Mammary epithelial cell (primary cell): ENCODE results near the gene RNF145.

Experiments
- EZH2 ChIP-seq: IDR thresholded peaks from 2 replicates; pipeline ENCODE4 v1.6.1; 2012; ENCODE audit warnings: low read length, inconsistent platforms, borderline replicate concordance
- TF ChIP-seq, protein P1 (sequence below), 2 donors: IDR thresholded peaks in 1 of 2; conservative IDR thresholded peaks in 1 of 2; 2 replicates each; pipeline ENCODE4 v1.5.1; 2011 to 2012; ENCODE audit warnings: inconsistent platforms in 2 of 2, low read length in 2 of 2, mild to moderate bottlenecking in 2 of 2, control low read depth in 1 of 2, low read depth in 1 of 2; ENCODE audit not compliant: insufficient read depth in 1 of 2; ENCODE audit errors: extremely low read depth in 1 of 2

DNA sequence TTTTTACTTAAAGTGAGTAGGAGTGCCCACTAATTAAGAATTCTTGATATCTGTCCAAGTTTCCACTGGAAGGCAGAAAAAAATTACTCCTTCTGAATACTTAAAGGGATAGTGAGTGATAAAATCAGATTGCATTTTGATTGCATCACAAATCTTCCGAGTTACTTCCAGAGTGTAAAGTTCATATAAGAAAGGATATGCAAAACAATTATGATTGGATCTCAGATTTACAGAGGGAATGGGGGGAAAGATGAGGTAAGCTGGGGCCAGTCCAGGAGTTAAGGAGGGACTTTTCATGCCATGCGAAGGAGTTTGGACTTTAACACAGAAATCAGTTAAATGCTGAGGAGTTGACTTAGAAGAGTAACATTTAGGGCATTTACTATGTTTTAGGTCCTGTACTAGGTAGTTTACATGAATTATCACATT, 9.3 kb upstream of the RNF145 start:
- TF ChIP-seq, protein P1, sequence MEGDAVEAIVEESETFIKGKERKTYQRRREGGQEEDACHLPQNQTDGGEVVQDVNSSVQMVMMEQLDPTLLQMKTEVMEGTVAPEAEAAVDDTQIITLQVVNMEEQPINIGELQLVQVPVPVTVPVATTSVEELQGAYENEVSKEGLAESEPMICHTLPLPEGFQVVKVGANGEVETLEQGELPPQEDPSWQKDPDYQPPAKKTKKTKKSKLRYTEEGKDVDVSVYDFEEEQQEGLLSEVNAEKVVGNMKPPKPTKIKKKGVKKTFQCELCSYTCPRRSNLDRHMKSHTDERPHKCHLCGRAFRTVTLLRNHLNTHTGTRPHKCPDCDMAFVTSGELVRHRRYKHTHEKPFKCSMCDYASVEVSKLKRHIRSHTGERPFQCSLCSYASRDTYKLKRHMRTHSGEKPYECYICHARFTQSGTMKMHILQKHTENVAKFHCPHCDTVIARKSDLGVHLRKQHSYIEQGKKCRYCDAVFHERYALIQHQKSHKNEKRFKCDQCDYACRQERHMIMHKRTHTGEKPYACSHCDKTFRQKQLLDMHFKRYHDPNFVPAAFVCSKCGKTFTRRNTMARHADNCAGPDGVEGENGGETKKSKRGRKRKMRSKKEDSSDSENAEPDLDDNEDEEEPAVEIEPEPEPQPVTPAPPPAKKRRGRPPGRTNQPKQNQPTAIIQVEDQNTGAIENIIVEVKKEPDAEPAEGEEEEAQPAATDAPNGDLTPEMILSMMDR (conservative IDR thresholded peaks at IDR 0.05 in 1 of 2, IDR thresholded peaks at IDR 0.05 in 1 of 2; ENCODE audit: extremely low read depth in 1 of 2, insufficient read depth in 1 of 2, low read depth in 1 of 2, low read length in 2 of 2) = no peak
- TF ChIP-seq EZH2 = no peak
